ENCODE data around the gene SOS2.

Gene SOS2

GRCh38 chr14:50233951-50234250 lies 2.5 kb upstream of the SOS2 start:
- no peak overlapping the region for H3K4me3 ChIP-seq (ENCODE audit: low read length, poor library complexity, severe bottlenecking)
- TF ChIP-seq EZH2phosphoT487 (IDR thresholded peaks at IDR 0.05; ENCODE audit: borderline replicate concordance) (no peak), CTCF (conservative IDR thresholded peaks at IDR 0.05; ENCODE audit: low read length) (no peak)
- H3K4me1 ChIP-seq (ENCODE audit: insufficient read depth, low read length, poor library complexity, severe bottlenecking) = peaks cover 30% of the 10 kb centered on the region
- no peak overlapping the region for H2AFZ ChIP-seq (ENCODE audit: low read length)
- H3K9me2 ChIP-seq (replicated peaks; ENCODE audit: low read depth, low read length) = no peaks in the 10 kb centered on the region
- no peak overlapping the region for H3K9ac ChIP-seq (ENCODE audit: low read depth, low read length, poor library complexity, severe bottlenecking)
- H3K27me3 ChIP-seq (ENCODE audit: insufficient read depth, low read length, poor library complexity, severe bottlenecking) = no peaks in the 10 kb centered on the region
- H3K36me3 ChIP-seq (ENCODE audit: insufficient read depth, low read length) = no peaks in the 10 kb centered on the region
- peaks cover 18% of the 10 kb centered on the region for H4K20me1 ChIP-seq (ENCODE audit: insufficient read depth, low read length, poor library complexity, severe bottlenecking)
- no peak overlapping the region for H3K4me2 ChIP-seq (ENCODE audit: low read depth, low read length, poor library complexity, severe bottlenecking)
- no peaks in the 10 kb centered on the region for H3K9me3 ChIP-seq (ENCODE audit: insufficient read depth, low read depth, low read length)
- H3K79me2 ChIP-seq (ENCODE audit: insufficient read depth, low read length) = peaks cover 20% of the 10 kb centered on the region
- peaks cover 3% of the 10 kb centered on the region; the same call in 1 of the 2 replicates for H3F3A ChIP-seq (ENCODE audit: low read depth)

- H3F3A ChIP-seq (ENCODE audit: low read depth) = peaks cover 3% of the 10 kb centered on the region; the same call in 1 of the 2 replicates
- H3K4me1 ChIP-seq (ENCODE audit: insufficient read depth, low read length, poor library complexity, severe bottlenecking) = peaks cover 35% of the 10 kb centered on the region
- TF ChIP-seq EZH2phosphoT487 (IDR thresholded peaks at IDR 0.05; ENCODE audit: borderline replicate concordance) (no peak), CTCF (conservative IDR thresholded peaks at IDR 0.05; ENCODE audit: low read length) (no peak)
- no peak overlapping the region for H2AFZ ChIP-seq (ENCODE audit: low read length)
- no peaks in the 10 kb centered on the region for H3K9me3 ChIP-seq (ENCODE audit: insufficient read depth, low read depth, low read length)
- H3K4me3 ChIP-seq (ENCODE audit: low read length, poor library complexity, severe bottlenecking) = no peak overlapping the region
- H3K36me3 ChIP-seq (ENCODE audit: insufficient read depth, low read length) = no peaks in the 10 kb centered on the region
- no peak overlapping the region for H3K9ac ChIP-seq (ENCODE audit: low read depth, low read length, poor library complexity, severe bottlenecking)
- H3K79me2 ChIP-seq (ENCODE audit: insufficient read depth, low read length) = peaks cover 26% of the 10 kb centered on the region
- peaks cover 23% of the 10 kb centered on the region for H4K20me1 ChIP-seq (ENCODE audit: insufficient read depth, low read length, poor library complexity, severe bottlenecking)
- no peaks in the 10 kb centered on the region for H3K27me3 ChIP-seq (ENCODE audit: insufficient read depth, low read length, poor library complexity, severe bottlenecking)
- no peaks in the 10 kb centered on the region for H3K9me2 ChIP-seq (replicated peaks; ENCODE audit: low read depth, low read length)
- H3K4me2 ChIP-seq (ENCODE audit: low read depth, low read length, poor library complexity, severe bottlenecking) = no peak overlapping the region
Measured at GRCh38 chr14:50233166-50233950, 2.0 kb upstream of the SOS2 start.

- Histone ChIP-seq H4K20me1 (ENCODE audit: insufficient read depth, low read length, poor library complexity, severe bottlenecking) (peaks cover 23% of the 10 kb centered on the region), H3K9ac (ENCODE audit: low read depth, low read length, poor library complexity, severe bottlenecking) (peak overlapping the region; percentile 69), H3K79me2 (ENCODE audit: insufficient read depth, low read length) (peaks cover 37% of the 10 kb centered on the region), H3K4me1 (ENCODE audit: insufficient read depth, low read length, poor library complexity, severe bottlenecking) (peaks cover 30% of the 10 kb centered on the region), H3K9me2 (replicated peaks; ENCODE audit: low read depth, low read length) (no peaks in the 10 kb centered on the region), H3K4me2 (ENCODE audit: low read depth, low read length, poor library complexity, severe bottlenecking) (peak overlapping the region; percentile 81), H3K36me3 (ENCODE audit: insufficient read depth, low read length) (no peaks in the 10 kb centered on the region), H3K4me3 (ENCODE audit: low read length, poor library complexity, severe bottlenecking) (peak overlapping the region; percentile 75), H3K27me3 (ENCODE audit: insufficient read depth, low read length, poor library complexity, severe bottlenecking) (no peaks in the 10 kb centered on the region), H2AFZ (ENCODE audit: low read length) (peak overlapping the region; percentile 95), H3K9me3 (ENCODE audit: insufficient read depth, low read depth, low read length) (no peaks in the 10 kb centered on the region), H3F3A (ENCODE audit: low read depth) (peaks cover 3% of the 10 kb centered on the region; the same call in 1 of the 2 replicates)
- TF ChIP-seq EZH2phosphoT487 (IDR thresholded peaks at IDR 0.05; ENCODE audit: borderline replicate concordance) (no peak), CTCF (conservative IDR thresholded peaks at IDR 0.05; ENCODE audit: low read length) (no peak)
Measured at GRCh38 chr14:50232276-50232642, 881 bp upstream of the SOS2 start.

Measured in Loucy (cell line).